HG03378 (cell line): ENCODE results near the gene BABAM2.

Experiments
- ATAC-seq: cut with Tn5 transposase; IDR thresholded peaks from one replicate; pipeline ENCODE4 v1.9.1; 2021; ENCODE audit warnings: mild to moderate bottlenecking, moderate library complexity; ENCODE audit not compliant: unreplicated experiment

Gene BABAM2

DNA sequence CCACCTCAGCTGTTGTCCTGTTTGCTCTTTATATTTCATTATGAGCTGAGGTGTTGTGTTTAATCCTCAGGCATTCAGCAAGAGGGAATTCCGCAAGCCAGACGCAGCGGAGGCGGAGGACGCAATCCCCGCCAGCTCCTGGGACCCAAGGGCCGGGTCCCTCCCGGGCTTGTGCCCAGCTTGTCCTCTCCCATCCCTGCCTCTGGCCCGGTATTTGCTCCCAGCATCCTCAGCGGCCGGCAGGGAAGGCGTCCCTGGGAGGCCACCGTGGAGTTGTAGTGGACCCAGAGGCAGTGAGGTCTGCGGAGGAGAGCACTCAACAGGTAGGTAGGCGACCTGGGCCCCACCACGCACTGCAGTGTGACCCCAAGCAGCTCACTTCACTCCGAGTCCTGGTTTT, 459.7 kb downstream of the BABAM2 start:
- ATAC-seq, result no peak

DNA sequence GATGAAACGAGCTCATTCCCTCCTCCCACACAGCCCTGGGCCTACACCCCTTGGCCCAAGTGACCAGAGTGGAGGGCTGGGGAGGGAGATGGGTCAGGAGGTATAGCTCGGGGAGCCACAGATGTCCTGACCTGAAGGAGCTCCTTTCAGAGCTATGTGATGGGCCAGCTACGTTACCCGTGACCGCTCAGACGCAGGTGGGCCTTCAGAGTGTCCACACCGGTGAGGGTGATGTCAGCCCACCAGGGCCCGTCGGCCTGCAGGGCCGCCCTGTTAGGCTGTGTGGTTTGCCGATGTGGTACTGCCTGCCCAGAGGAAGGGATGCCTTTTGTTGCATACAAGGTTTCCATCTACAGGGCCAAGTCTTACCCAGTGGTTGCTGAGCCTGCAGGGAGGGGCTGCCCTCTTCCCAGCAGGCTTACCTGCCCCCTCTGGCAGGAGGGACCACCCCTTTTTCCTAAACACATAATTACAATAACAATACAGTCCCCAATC, 460.3 kb downstream of the BABAM2 start:
- ATAC-seq, result no peak

DNA sequence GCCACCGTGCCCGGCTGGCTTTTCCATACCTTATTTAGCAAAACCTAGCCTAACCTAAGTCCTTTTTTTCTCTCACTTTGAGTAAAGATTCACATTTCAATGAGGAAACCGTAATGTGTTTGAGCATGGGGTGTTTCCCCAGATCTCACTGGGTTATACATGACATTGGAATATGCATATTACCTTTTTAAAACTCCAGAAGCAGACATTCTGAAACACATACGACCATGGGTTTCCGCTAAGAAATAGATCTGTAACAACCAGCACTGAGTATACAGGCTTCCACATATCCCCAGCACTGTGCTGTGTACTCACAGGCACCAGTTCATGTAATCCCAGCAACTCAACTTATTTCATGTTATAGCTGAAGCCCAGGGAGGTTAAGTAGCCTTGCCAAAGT, 461.1 kb downstream of the BABAM2 start:
- no peak for ATAC-seq

- no peak for ATAC-seq
Measured at GRCh38 chr2:28352104-28352503, 461.6 kb downstream of the BABAM2 start.

- no peak for ATAC-seq
Measured at GRCh38 chr2:28352610-28353195, 462.2 kb downstream of the BABAM2 start.

- ATAC-seq, result no peak
Measured at GRCh38 chr2:28354920-28355520, 464.5 kb downstream of the BABAM2 start.

DNA sequence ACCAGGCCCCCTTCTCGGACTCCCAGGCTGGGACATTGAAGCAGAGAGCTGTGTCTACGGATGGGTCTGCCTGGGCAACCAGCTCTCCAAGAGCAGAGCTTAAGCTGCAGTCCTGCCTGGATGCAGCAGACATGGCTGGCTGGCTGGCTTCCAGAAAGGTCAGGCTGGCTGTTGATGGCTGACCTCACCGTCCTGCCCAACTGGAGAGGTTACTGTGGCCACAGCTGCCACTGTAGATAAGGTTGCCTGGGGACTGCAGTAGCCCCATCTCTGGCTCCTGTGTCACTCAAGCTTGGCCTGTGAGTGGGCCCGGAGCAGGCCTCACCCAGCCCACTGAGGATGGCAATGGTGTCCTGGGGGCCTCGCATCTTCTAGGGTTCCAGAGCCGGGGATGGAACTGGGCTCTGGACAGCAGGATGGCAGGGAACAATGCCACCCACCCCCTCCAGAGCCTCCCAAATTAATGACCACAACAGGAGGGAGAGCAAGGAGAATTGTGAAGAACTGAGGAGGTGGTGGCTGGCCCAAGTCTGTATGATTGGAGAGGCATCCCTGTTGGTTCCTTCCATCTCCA, 465.1 kb downstream of the BABAM2 start:
- ATAC-seq, result no peak

- ATAC-seq, result no peak
Measured at GRCh38 chr2:28356095-28356911, 465.8 kb downstream of the BABAM2 start.

DNA sequence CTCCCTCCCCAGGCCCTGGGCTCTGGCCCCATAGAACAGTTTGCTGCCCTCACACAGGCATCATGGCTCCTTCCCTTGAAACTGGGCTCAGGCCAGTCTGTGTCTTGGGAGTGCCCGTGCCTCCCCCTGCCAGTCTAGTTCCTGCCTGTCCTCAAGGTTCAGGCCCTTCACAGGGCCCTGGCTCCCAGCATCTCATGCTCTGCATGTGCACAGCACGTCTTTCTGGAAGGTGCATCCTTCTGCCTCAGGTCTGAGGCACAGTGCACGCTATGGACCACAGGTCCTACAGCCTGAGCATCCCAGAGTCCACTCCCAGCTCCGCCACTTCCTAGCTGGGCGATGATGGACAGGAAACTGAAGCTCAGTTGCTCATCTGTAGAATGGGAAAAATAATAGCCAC, 466.5 kb downstream of the BABAM2 start:
- no peak for ATAC-seq

GRCh38 chr2:28357948-28358667, 467.6 kb downstream of the BABAM2 start:
- no peak for ATAC-seq

DNA sequence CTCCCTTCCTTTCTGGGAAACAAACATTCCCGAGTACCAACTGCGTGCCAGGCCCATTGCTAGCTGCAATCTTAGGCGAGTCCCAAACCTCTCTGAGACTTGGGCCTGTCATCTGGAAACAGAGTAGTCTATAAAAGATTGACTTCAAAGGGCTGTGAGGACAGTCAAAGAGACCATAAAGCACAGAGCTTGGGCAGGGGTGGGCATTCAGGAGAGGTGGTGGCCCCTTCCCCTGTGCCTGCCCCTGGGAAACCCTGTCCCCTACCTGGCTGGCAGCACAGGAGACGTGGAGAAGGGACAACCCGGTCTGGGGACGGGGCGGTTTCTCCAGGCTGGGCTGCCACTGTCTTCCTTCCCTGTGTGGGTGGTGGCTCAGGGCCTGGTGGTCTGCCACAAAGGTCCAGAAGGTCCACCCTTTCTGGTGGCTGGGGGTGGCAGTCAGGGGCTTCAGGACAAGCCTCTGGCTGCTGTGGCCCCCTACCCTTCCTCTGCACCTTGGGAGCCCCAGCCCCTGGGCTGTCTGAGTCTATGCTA, 468.2 kb downstream of the BABAM2 start:
- ATAC-seq, result no peak

GRCh38 chr2:28359222-28360057, 468.9 kb downstream of the BABAM2 start:
- peak; percentile 77 for ATAC-seq

DNA sequence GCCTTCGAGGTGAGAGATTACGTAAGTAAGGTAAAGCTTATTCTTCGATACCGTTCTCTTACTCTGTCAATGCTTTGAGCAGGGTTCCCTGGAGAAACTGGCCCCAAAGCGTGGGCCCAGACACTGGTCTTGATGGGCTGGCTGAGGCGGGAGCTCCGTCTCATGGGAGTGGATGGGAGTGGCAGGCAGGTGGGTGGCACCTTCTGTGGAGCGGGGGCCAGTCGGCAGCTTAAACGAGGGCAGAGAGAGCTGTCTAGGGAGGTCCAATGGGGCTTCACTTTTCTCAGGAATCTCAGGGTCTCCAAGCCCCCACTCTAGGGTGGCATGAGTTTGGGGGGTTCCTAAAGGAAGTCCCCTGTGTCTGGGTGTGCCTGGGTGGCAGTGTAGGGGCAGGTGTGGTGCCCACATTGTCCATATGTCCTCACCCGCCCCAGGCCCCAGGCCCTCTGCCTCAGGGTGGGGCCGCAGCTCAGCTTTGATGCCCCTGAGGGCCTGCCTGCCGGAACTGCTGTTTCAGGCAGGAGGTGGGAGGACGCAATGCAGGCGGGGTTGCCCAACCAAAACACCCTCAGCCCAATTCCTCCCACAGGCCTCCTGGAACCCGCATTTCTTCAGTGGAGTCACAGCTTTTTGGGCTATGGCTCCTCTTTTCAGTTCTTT, 469.7 kb downstream of the BABAM2 start:
- ATAC-seq, result no peak

DNA sequence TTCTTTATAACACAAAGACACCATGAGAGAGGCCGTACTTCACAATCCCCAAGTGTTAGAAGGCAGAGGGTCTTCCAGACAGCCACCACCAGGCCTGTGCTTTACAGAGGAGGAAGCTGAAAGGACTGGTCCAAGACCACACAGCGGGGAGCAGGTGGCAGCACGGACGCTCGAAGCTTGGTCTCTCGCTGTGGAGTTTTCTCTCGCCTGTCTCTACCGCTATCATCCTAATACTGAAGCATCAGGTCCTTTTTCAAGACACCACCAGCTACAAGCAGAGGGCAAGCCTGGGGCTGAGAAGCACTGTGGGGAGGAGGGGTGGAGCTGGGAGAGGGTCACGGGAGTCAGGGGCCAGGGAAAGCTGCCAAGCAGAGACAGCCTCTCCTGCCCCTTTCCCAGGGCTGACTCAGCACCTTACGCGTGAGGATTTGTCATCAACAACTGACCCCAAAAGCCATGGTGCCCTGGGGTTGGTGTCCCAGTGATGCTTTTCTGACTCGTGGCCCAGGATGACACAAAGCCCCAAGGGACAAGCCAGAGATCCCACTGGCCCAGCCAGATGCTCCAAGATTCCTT, 470.3 kb downstream of the BABAM2 start:
- ATAC-seq, result no peak

- ATAC-seq, result no peak
Measured at GRCh38 chr2:28361991-28362710, 471.6 kb downstream of the BABAM2 start.

GRCh38 chr2:28362991-28363521, 472.5 kb downstream of the BABAM2 start:
- ATAC-seq, result no peak

- no peak for ATAC-seq
Measured at GRCh38 chr2:28363686-28364280, 473.3 kb downstream of the BABAM2 start.

- no peak for ATAC-seq
Measured at GRCh38 chr2:28364610-28365009, 474.1 kb downstream of the BABAM2 start.
